ENCODE results near the gene INSRR.

Gene INSRR

GRCh38 chr1:156874142-156874541, 15.2 kb upstream of the INSRR start:
- no peak for DNase-seq (ENCODE audit: low spot score)

- no peak for DNase-seq (ENCODE audit: low spot score)
These were observed 14.7 kb upstream of the INSRR start for GRCh38 chr1:156873659-156874058.

- DNase-seq (ENCODE audit: low spot score), result no peak
These were observed 10.5 kb upstream of the INSRR start for GRCh38 chr1:156869455-156869854.

- no peak for DNase-seq (ENCODE audit: low spot score)
These were observed 9.4 kb upstream of the INSRR start for GRCh38 chr1:156868341-156868740.

- peak; percentile 34 for DNase-seq (ENCODE audit: low spot score)
These were observed 7.5 kb upstream of the INSRR start for GRCh38 chr1:156866249-156866909.

DNA sequence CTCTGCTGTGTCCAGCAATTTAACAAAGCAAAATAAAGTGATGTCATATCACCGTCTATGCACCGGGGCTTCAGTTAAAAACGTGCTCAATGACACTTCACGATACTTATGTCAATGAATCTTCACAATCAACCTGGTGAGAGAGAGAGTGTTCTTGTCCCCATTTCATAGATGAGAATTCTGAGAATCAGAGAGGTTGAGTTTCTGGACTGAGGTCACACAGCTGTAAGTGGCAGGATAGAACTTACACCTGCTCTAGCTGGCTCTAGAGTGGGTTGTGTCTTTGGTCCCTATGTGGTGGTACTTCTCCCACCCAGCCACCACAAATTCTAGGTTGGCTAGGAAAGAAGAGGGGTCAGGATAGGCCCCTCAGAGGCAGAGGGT, 6.9 kb upstream of the INSRR start:
- DNase-seq (ENCODE audit: low spot score), result no peak

GRCh38 chr1:156865258-156865657, 6.3 kb upstream of the INSRR start:
- DNase-seq (ENCODE audit: low spot score), result no peak

DNA sequence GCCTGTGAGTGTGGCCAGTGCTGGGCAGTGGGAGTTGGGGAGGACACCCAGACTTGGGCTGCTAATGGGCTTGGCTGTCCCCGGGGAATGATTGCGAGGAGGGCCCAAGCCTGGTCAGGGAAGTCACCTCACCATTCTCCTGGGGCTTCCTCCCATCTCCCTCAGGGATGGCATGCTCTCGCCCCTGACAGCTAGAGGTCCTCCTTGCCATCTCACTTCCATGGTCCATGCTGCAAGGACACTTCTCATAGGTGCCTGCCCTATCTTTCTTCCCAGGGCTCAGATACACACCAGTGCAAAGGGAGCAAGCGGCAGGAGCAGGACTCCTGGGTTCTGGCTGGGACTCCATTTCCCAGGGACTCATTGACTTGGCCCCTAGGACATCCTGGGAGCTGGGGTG, 5.9 kb upstream of the INSRR start:
- DNase-seq (ENCODE audit: low spot score), result no peak

DNA sequence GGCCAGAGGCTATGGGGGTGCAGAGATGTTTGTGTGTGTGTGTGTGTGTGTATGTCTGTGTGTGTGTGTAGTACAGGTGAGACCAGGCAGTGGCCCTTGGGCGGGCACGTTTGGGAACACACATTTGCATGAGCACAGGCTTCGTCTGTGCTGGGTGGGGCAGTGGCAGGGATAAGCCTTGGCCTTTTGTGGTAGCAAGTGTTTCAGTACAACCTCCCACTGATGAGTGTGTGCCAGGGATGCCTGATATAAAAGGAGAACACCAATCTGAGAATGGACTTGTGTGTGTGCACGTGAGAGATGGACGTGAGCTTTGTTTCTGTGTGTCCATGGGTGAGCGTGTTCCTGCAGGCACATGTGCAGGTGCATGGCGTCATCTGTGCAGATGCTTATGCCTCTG, 4.7 kb upstream of the INSRR start:
- DNase-seq (ENCODE audit: low spot score), result no peak

DNA sequence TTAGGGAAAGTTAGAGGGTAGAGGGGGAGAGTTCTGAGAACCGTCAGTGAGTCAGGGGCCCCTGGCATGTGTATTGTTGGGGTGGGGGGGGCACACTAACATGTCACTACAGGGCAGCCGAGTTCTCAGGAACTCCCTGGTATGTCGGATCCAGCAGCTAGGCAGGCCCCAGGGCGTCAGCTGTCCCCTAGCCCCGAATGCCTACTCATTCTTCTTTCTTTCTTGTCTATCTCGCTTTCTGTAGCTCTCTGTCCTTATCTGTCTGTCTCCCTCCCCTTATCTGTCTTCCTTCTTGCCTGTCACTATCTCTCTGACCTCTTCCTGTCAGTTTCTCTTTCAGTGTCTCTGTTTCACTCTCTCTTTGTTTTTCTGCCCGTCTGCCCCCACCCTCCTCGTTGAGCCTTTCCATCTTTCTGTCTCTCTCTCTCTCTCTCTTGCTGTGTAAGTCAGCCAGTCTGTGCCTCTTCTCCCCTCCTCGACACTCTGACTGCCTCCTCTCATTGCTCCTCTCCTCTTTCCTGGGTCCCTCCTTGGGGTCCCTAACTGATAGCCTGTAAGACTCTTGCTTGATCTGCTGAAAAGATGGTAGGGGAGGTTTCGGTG, 4.2 kb upstream of the INSRR start:
- DNase-seq (ENCODE audit: low spot score), result no peak

DNA sequence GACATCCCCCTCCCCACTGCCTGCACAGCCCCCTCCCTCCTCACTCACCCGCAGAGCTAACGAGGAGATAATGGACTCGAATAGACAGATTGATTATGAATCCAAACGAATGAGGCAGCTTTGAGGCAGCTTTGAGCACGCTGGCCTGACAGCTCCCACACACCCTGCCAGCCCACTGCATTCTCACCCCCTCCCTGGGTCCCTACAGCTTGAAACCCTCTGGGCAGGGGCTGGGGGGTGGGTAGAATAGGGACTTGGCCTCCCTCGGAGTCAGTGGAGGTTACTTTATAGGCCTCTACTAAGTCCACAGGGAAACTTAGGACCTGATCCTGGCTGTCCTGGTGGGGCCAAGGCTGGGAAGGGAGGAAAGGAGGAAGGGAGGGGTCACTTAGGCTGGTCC, 3.7 kb upstream of the INSRR start:
- no peak for DNase-seq (ENCODE audit: low spot score)

DNA sequence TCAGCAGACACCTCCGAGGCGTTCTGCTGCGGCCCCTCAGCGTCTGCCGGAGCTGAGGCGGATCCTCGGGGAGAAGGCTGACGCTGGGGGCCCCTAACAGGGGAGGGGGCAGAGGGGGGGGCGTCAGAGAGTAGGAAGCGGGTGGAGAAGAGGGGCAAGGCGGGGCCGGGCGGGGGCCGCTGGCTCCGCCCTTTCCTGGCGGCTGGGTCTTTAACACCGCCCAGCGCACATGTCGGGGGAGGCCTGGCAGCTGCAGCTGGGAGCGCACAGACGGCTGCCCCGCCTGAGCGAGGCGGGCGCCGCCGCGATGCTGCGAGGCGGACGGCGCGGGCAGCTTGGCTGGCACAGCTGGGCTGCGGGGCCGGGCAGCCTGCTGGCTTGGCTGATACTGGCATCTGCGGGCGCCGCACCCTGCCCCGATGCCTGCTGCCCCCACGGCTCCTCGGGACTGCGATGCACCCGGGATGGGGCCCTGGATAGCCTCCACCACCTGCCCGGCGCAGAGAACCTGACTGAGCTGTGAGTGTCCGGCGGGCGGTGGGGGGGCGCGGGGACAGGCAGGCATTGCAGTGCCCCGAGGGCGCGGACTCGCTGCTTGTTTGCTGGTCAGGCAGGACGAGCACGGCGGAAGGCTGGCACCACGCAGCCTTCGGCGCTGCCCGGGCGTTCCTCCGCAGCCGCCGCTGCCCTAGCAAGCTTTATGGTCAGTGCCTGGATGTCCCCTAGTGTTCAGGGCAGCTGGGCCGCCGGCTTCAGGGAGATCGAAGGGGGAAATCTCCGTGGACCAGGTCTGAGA, 1.9 kb upstream of the INSRR start, which contains the start of gene NTRK1:
Gene NTRK1, plus strand, starts transcription at position 238 of the 796 bp plus-strand sequence. Its CDS starts 70 bp downstream, at position 308.
- DNase-seq (ENCODE audit: low spot score), result peak; percentile 89

- peak; percentile 83 for DNase-seq (ENCODE audit: low spot score)
These were observed 1.3 kb upstream of the INSRR start for GRCh38 chr1:156860113-156860627.

- DNase-seq (ENCODE audit: low spot score), result peak; percentile 40
These were observed 701 bp upstream of the INSRR start for GRCh38 chr1:156859523-156860112.

DNA sequence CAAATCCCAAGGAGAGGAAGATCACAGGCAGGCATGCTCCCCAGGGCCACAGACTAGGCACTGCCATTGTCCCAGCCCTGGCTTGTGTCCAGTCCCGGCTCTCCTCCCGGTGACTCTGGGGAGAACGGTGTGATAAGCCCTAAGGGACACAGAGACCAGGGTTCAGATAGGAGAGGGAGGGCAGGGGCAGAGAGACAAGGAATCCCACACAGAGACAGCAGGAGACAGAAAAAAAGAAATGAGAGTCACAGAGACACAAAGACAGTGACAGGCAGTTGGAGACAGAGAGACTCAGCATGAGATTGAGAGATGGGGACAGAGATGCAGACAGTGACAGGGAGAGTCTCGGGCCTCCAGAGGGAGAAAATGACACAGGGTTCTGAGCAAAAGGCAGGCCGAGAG, 361 bp downstream of the INSRR start:
- no peak for DNase-seq (ENCODE audit: low spot score)

DNA sequence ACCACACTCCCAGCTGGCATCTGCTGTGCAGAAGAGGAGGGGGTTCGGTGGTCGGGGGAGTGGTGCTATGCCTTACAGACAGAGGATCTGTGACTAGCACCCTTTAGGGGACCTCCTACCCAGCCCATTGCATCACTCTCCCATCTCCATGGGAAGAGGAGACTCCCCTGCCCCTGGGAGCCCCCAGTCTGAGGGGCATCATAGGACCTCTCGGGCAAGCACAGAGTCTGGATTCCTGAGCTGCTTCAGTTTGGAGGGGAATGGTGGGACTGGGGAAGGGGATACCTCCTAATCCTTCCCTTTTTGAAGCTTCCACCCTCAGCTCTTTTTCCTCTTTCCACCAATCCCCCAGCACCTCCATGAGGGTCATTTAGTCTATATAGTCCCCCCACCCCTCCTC, 1.4 kb downstream of the INSRR start:
- no peak for DNase-seq (ENCODE audit: low spot score)

DNA sequence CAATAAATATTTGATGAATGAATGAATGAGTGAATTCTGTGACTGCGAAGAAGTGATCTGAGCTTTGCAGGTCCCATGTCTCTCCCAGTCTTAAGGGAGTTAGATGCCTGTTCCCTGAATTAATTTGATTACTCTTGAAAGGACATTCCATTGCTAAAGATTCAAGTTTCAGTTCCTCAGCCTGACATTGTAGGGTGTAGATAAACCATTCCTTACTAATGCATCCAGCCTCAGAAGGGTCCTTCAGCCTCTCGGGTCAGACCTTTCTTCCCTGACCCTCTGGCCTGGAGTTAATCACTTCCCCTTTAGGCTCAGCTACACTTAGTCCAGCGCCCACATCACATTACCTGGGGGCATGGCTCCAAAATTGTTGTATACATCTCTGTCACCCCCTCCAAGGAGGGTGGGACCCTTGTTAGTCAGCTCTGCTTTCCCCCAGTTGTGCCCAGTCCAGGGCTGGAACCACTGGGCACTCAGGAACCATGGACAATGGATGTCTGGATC, 2.6 kb downstream of the INSRR start:
- no peak for DNase-seq (ENCODE audit: low spot score)

GRCh38 chr1:156854634-156855033, 4.3 kb downstream of the INSRR start:
- DNase-seq (ENCODE audit: low spot score), result no peak

DNA sequence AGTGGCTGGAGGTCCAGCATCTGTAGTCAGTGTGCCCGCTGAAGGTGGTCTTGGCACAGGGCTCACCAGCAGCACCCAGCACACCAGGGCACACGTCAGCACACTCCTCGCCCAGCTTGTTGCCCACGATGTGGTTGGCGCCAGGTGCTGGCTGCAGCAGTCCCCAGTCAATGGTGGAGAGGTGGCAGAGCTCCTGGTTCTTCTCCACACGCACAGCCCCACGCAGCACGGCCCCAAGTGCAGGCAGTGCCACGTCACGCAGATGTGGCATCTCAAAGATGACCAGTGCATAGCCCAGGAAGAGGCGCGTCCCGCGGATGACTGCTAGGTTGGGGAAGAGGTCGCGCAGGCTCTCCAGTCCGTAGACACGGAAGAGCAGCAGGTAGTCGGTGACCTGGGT, 5.2 kb downstream of the INSRR start:
- no peak for DNase-seq (ENCODE audit: low spot score)

- DNase-seq (ENCODE audit: low spot score), result no peak
These were observed 6.5 kb downstream of the INSRR start for GRCh38 chr1:156852418-156852874.

GRCh38 chr1:156851779-156852417, 7.0 kb downstream of the INSRR start:
- DNase-seq (ENCODE audit: low spot score), result no peak

- DNase-seq (ENCODE audit: low spot score), result no peak
These were observed 9.8 kb downstream of the INSRR start for GRCh38 chr1:156849151-156849496.

Data from iPS-NIHi11 (cell line).